ENCODE measurements around the gene HNRNPA1.
A peak's percentile ranks its signal among the peaks of the same experiment; 100 is the strongest.
"Not testable (repeated sequence)": the region's sequence is repeated elsewhere in the genome, so short reads cannot be mapped to it uniquely, and the experiment has no call there.

Gene HNRNPA1

GRCh38 chr12:54277823-54278276 lies 2.7 kb upstream of the HNRNPA1 start:
- TF ChIP-seq REST (IDR thresholded peaks at IDR 0.05; ENCODE audit: insufficient replicate concordance, low read depth) (no peak), CTCF (IDR thresholded peaks at IDR 0.05; ENCODE audit: insufficient read depth, low read length) (no peak), POLR2AphosphoS5 (IDR thresholded peaks at IDR 0.05; ENCODE audit: low read depth) (peak; percentile 77), GABPA (IDR thresholded peaks at IDR 0.05; ENCODE audit: low read depth) (no peak), SPI1 (IDR thresholded peaks at IDR 0.05; ENCODE audit: borderline replicate concordance, low read depth) (peak; percentile 62; the same call in 1 of the 2 replicates)
- Histone ChIP-seq H3K27ac (replicated peaks) (peak overlapping the region; percentile 99), H3K27me3 (ENCODE audit: insufficient read depth, poor library complexity, severe bottlenecking) (no peaks in the 10 kb centered on the region), H3K4me3 (replicated peaks; ENCODE audit: insufficient read depth, low read length) (peak overlapping the region; percentile 74)
- DNase-seq (ENCODE audit: low read depth in 1 of 2, low spot score in 1 of 2) = peak in 1 of 2 experiments; percentile 72

- no peak for DNase-seq (ENCODE audit: low read depth in 1 of 2, low spot score in 1 of 2)
- Histone ChIP-seq H3K27me3 (ENCODE audit: insufficient read depth, poor library complexity, severe bottlenecking) (no peaks in the 10 kb centered on the region), H3K27ac (replicated peaks) (peak overlapping the region; percentile 99), H3K4me3 (replicated peaks; ENCODE audit: insufficient read depth, low read length) (peak overlapping the region; percentile 74)
- no peak for TF ChIP-seq POLR2AphosphoS5 (IDR thresholded peaks at IDR 0.05; ENCODE audit: low read depth)
- no peak for TF ChIP-seq REST (IDR thresholded peaks at IDR 0.05; ENCODE audit: insufficient replicate concordance, low read depth)
- TF ChIP-seq SPI1 (IDR thresholded peaks at IDR 0.05; ENCODE audit: borderline replicate concordance, low read depth) = no peak
- TF ChIP-seq CTCF (IDR thresholded peaks at IDR 0.05; ENCODE audit: insufficient read depth, low read length) = no peak
- TF ChIP-seq GABPA (IDR thresholded peaks at IDR 0.05; ENCODE audit: low read depth) = no peak
Measured at GRCh38 chr12:54279227-54279631, 1.3 kb upstream of the HNRNPA1 start.

- no peak for TF ChIP-seq SPI1 (IDR thresholded peaks at IDR 0.05; ENCODE audit: borderline replicate concordance, low read depth)
- no peak for TF ChIP-seq CTCF (IDR thresholded peaks at IDR 0.05; ENCODE audit: insufficient read depth, low read length)
- 0 out of 2 replicates have a peak, but pooled peaks have one; percentile 4 for TF ChIP-seq GABPA (IDR thresholded peaks at IDR 0.05; ENCODE audit: low read depth)
- TF ChIP-seq POLR2AphosphoS5 (IDR thresholded peaks at IDR 0.05; ENCODE audit: low read depth) = peak; percentile 97
- TF ChIP-seq REST (IDR thresholded peaks at IDR 0.05; ENCODE audit: insufficient replicate concordance, low read depth) = peak; percentile 27
- Histone ChIP-seq H3K27ac (replicated peaks) (peak within 1 kb of the TSS; percentile 99), H3K4me3 (replicated peaks; ENCODE audit: insufficient read depth, low read length) (peak within 1 kb of the TSS; percentile 74), H3K27me3 (ENCODE audit: insufficient read depth, poor library complexity, severe bottlenecking) (no peaks in the 10 kb centered on the region)
- peak; percentile 97 to 99 for DNase-seq (ENCODE audit: low read depth in 1 of 2, low spot score in 1 of 2)
Measured at GRCh38 chr12:54279632-54280467, 676 bp upstream of the HNRNPA1 start, which contains the start of gene CBX5. CBX5 (minus strand) TSS chr12:54280122; CDS start chr12:54257650, 22,472 bp downstream.

- H3K27me3 ChIP-seq (ENCODE audit: insufficient read depth, poor library complexity, severe bottlenecking); DNase-seq (ENCODE audit: low read depth in 1 of 2, low spot score in 1 of 2): not testable (repeated sequence)
- H3K27ac ChIP-seq (replicated peaks) = peak overlapping the region; percentile 99
- H3K4me3 ChIP-seq (replicated peaks; ENCODE audit: insufficient read depth, low read length) = peak overlapping the region; percentile 71
Measured at GRCh38 chr12:54281261-54281638, 724 bp downstream of the HNRNPA1 start.

GRCh38 chr12:54281694-54282093 lies 1.2 kb downstream of the HNRNPA1 start:
- not testable (repeated sequence) for H3K27me3 ChIP-seq (ENCODE audit: insufficient read depth, poor library complexity, severe bottlenecking); DNase-seq (ENCODE audit: low read depth in 1 of 2, low spot score in 1 of 2)
- Histone ChIP-seq H3K4me3 (replicated peaks; ENCODE audit: insufficient read depth, low read length) (peak overlapping the region; percentile 71), H3K27ac (replicated peaks) (peak overlapping the region; percentile 99)

Data from HL-60 (cell line).